Measurements from ENCODE around the gene ERBB4.

ERBB4 gene

DNA sequence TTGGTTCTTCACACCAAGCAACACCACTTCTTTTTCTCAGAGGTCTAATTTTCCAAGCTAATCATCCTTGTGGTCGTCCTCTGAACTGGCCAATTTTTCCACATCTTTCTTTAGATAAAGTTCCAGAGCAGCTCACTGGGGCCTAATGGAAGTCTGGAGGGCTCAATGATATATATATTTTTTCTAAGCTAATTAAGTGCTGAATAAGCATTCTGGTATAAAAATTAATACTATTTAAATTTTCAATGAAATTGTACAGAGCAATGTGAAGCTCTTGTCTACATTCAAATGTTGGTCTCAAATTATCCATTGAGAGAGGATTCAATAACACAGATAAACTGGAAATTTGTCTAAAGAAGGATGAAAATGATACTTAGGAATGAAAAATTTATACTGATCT lies 866.6 kb downstream of the ERBB4 start:
- TF ChIP-seq, protein P1, sequence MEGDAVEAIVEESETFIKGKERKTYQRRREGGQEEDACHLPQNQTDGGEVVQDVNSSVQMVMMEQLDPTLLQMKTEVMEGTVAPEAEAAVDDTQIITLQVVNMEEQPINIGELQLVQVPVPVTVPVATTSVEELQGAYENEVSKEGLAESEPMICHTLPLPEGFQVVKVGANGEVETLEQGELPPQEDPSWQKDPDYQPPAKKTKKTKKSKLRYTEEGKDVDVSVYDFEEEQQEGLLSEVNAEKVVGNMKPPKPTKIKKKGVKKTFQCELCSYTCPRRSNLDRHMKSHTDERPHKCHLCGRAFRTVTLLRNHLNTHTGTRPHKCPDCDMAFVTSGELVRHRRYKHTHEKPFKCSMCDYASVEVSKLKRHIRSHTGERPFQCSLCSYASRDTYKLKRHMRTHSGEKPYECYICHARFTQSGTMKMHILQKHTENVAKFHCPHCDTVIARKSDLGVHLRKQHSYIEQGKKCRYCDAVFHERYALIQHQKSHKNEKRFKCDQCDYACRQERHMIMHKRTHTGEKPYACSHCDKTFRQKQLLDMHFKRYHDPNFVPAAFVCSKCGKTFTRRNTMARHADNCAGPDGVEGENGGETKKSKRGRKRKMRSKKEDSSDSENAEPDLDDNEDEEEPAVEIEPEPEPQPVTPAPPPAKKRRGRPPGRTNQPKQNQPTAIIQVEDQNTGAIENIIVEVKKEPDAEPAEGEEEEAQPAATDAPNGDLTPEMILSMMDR (conservative IDR thresholded peaks at IDR 0.05; ENCODE audit: control insufficient read depth, insufficient read depth, low read depth, low read length): no peak
- no peak overlapping the region for H3K4me3 ChIP-seq (ENCODE audit: control insufficient read depth, low read depth, low read length)
- no peak for DNase-seq (ENCODE audit: low read depth)

DNA sequence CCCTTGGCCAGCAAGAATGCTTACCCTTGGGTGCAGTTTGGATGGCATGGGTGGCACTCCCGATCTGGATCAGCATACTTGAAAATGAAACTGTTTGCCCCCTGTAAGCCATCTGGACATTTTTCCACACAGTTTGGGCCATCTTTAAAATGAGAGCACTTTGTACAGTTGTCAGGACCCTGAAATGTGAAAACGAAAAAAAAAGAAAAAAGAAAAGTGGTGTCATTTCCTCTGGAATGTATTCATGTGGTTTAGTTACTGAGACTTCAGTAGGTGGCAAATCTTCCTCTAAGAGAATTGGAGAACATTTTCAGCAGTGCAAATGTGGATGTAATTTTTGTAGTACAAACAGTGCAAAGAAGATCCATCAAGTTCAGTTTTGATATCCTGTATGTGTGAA lies 873.3 kb downstream of the ERBB4 start:
- H3K4me3 ChIP-seq (ENCODE audit: control insufficient read depth, low read depth, low read length): no peak overlapping the region
- no peak for DNase-seq (ENCODE audit: low read depth)
- TF ChIP-seq, protein P1 (conservative IDR thresholded peaks at IDR 0.05; ENCODE audit: control insufficient read depth, insufficient read depth, low read depth, low read length): no peak

DNA sequence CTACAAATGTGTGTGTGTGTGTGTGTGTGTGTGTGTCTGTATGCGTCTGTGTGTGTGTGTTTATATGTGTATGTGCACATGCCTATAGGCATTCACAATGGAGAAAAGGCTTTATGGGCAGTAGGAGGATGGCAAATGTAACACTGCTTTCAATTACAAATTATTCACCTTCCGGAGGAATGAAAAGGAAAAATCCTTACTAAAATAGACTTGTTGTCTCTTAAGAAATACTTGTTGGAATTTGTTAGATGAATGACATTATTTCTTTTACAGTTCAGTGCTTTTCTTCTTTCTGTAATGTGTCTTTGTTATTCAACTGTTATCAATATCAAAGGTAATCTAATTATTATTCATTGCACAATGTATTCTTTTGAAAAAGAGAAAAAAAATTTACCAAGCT lies 874.3 kb downstream of the ERBB4 start:
- no peak for DNase-seq (ENCODE audit: low read depth)
- H3K4me3 ChIP-seq (ENCODE audit: control insufficient read depth, low read depth, low read length): no peak overlapping the region
- TF ChIP-seq, protein P1 (conservative IDR thresholded peaks at IDR 0.05; ENCODE audit: control insufficient read depth, insufficient read depth, low read depth, low read length): no peak

DNA sequence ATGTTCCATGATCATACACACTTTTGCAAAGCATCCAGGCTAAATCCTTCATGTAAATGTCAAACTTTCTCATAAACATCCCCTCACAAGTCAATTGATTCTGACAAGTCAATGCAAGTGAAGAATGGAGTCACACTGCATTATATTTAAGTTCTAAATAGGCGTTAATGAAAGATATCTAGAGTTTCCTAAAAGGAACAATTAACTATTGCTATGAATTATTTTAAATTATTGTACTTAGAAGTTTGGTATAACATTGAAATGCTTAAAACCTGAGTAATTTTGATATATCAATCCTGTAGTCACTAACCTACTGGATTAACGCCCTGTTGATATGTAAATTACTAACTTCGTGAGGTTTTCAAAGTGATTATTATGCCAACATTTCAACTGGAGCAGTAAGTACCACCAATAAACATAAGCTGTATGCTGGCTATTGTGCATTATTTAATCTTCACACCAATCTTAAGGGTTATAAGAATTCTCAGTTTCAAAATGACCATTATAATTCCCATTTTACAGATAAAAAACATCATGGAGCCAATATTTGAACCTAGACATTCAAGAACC lies 884.3 kb downstream of the ERBB4 start:
- H3K4me3 ChIP-seq (ENCODE audit: control insufficient read depth, low read depth, low read length): no peak overlapping the region
- TF ChIP-seq, protein P1 (conservative IDR thresholded peaks at IDR 0.05; ENCODE audit: control insufficient read depth, insufficient read depth, low read depth, low read length): no peak
- no peak for DNase-seq (ENCODE audit: low read depth)

GRCh38 chr2:211652327-211652726 lies 886.3 kb downstream of the ERBB4 start:
- TF ChIP-seq, protein P1 (conservative IDR thresholded peaks at IDR 0.05; ENCODE audit: control insufficient read depth, insufficient read depth, low read depth, low read length): no peak
- no peak for DNase-seq (ENCODE audit: low read depth)
- H3K4me3 ChIP-seq (ENCODE audit: control insufficient read depth, low read depth, low read length): no peak overlapping the region

- TF ChIP-seq, protein P1 (conservative IDR thresholded peaks at IDR 0.05; ENCODE audit: control insufficient read depth, insufficient read depth, low read depth, low read length): no peak
- no peak for DNase-seq (ENCODE audit: low read depth)
These were observed 889.3 kb downstream of the ERBB4 start for GRCh38 chr2:211649331-211649730.

DNA sequence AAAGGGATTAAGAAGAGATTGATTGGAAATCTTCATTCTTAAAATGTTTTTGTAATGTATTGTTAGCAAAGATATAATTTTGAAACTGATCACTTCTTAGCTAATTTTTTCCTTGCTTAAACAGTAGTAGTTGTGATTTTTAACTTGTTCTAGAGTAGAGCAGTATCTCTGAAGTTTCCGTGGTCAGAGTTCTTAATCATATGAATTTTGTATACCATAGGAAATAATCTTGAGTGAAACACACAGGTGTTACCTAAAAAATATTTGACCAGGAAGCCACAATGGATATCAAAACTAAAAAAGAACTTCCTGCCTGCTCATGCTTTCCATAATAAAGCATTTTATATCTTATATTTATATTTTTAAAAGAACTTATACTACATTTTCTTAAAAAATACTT lies 907.1 kb downstream of the ERBB4 start:
- DNase-seq (ENCODE audit: low read depth): no peak
- H3K4me3 ChIP-seq (ENCODE audit: control insufficient read depth, low read depth, low read length): no peak overlapping the region
- TF ChIP-seq, protein P1 (conservative IDR thresholded peaks at IDR 0.05; ENCODE audit: control insufficient read depth, insufficient read depth, low read depth, low read length): no peak

More at GRCh38 chr2:211649331-211649730, 889.3 kb downstream of the ERBB4 start:
- no peak overlapping the region for H3K4me3 ChIP-seq (ENCODE audit: control insufficient read depth, low read depth, low read length)
